ENCODE results near the gene GPR153.
"Not testable (repeated sequence)": the region's sequence is repeated elsewhere in the genome, so short reads cannot be mapped to it uniquely, and the experiment has no call there.

Gene GPR153

DNA sequence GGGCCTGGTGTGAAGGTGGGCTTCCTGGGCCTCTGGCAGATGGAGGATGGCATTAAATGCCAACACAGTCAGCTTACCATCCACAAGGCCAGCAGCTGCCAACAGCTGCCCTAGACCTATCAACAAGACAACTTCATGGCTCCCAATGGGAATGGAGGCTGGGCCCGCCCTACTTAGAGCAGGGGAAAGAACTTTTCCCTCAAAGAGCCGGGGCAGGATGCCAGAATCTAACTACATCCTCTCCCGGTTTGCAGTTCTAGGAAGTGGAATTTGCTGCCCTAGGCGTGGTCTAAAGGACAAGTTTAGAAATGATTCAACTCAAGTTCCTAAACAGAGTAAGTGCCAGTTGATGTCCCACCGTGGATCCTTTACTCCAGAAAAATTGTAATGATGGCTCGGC is 38.3 kb downstream of the GPR153 start:
- DNase-seq = no peak

DNA sequence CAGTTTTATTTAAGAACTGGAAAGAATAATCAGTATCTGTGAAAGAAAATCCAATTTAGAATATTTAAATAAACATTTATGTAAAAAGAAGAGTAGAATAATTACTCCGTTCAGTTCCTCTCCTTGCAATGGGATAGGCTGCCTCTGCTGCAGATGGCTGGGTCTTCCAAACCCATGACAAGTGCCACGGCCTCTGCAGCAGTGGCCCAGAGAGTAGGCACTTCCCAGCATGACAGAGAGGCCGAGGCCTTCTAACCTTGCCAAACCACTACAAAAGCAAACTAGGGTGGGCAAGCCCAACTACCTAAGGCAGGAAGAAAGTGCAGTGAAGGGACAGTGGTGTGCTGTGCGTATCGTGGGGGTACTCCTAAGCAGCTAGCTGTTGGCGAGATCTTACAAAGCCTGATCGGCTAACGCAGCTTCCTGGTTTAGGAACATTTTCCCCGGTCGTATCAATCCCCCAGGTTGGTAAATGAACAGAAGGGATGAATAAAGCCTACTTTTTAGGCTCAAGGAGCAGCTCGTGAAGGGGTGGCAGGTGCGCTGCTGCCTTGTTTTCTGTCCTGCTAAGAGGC is 39.6 kb downstream of the GPR153 start:
- no peak for DNase-seq

DNA sequence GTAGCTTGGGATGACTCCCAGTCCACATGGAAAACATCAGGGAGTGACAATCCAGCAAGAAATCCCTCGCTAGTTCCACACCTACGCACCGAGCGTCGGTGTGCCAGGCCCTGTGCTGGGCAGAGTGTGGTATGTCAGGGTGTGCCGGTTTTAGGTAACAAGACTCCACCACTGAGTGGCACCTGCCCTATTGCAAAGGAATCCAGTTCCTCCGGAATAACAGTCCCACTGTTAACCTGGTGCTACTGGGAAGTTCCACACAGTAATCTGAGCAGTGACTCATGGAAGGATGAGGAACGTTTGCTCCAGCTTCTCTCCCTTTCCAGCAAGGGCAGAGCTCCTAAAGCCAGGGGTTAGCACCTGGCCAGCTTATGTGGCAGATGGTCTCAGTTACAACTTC is 40.7 kb downstream of the GPR153 start:
- DNase-seq = no peak

DNA sequence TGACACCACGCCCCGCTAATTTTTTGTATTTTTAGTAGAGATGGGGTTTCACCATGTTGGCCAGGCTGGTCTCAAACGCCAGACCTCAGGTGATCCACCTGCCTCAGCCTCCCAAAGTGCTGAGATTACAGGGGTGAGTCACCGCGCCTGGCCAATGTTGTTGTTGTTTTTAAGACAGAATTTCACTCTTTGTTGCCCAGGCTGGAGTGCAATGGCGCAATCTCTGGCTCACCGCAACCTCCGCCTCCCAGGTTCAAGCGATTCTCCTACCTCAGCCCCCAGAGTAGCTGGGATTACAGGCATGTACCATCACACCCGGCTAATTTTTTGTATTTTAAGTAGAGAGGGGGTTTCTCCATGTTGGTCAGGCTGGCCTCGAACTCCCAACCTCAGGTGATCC is 41.3 kb downstream of the GPR153 start:
- not testable (repeated sequence) for DNase-seq

DNA sequence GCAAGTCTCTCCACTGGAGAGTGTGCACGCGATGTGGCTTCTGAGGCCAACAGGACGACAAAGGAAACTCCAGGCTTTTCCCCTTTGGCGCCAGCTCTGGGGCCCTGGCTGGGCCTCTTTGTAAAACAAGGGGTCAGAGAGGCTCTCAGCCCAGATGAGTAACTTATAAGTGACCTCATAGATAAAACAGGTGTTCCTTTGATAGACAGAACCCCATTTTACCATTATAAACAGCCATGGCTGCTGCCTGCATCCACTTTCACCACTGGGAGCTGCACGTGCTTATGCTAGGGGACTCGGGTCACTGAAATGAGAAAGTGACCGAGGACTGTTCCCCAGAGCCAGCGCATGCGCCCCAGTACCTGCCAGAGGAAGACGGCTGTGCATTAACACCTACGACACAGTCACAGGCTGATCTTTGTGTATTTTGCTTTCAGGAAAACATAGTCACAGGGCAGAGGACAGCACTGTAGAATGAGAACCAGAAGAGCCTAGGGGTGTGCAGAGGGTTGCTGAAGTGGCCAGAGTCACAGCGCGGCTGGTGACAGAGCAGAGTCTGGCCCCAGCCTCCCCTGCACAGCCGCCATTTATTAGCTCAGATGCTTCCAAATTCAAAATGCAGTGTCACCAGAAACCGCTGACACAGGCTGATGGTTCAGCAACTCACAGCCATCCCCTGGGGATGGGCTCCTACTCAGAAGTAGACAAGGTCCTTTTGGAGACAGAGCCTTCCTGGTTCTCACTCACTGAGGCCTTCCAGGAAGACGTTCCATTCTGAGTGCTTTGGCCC is 42.3 kb downstream of the GPR153 start:
- DNase-seq = no peak

DNA sequence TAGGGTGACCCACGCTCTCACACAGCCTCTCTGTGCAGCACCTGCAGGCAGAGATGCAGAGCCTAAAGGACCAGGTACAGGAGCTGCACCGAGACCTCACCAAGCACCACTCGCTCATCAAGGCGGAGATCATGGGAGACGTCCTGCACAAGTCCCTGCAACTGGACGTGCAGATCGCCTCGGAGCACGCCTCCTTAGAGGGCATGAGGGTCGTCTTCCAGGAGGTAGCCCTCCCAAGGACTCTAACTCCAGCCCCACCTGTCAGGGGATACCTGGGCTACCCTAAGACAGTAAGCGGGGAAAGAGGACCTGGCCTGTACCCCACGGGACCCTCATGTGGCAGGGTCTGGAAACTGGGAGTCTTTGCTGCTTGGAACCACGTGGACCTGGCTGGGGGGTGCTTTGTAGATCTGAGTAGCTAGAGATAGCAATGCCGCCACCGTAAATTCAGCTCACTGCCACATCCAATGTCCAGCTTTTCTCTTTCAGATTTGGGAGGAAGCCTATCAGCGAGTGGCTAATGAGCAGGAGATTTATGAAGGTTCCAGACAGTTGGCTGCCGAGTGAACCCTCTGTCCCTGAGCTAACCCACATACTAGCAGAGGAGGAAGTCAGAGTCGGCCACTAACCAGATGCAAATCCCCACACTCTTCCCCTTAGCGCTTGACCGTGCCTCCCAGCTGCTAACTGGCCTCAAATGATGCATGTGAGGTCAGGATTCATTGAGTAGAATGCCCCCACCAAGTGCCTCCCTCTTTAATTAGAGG is 48.5 kb downstream of the GPR153 start:
- no peak for DNase-seq

DNA sequence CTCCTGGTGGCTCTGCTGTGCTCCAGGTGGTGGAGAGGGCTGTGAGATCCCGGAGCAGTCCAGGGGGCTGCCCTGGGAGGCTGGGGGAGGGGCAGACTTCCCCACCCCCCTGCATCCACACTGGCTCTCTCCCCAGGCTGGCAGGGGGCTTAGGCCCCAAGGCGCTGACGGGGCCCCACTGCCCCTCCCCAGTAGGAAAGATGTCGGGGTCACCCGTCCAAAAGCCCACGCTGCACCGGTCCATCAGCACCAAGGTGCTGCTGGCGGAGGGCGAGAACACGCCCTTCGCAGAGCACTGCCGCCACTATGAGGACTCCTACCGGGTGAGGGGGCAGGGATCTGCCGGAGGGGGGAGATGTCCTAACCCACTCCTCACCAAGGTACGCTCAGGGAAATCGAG is 49.2 kb downstream of the GPR153 start:
- DNase-seq = no peak

DNA sequence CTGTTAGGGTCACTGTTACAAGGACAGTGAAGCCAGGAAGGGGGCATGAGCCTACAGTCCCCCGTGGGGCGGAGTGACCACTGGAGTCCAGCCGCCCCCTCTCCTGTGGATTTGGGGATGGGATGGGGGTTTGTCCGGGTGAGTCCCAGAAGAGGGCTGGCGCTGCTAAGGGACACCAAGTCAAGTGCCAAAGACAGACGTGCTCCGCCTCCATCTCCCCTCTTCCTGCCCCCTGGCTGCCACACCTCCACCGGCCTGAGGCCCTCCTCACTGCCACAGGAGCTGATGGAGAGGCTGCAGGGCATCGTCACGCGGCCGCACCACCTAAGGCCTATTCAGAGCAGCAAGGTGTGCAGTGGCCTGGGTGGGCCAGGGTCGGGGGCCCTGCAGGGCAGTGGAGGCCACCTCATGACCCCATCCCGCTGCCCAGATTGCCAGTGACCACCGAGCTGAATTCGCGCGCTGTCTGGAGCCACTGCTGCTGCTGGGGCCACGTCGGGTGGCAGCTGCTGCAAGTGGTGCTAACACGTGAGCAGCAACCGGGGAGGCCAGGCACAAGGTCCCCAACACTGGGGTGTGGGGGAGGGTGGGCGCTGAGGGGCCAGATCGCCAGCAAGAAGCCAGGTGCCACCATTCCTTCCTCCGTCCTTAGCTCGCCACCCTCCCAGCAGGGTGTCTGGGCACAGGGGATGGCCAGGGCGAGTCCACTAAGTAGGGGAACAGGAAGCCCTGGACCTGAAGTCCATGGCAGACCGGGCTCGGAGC is 50.1 kb downstream of the GPR153 start:
- no peak for DNase-seq

DNA sequence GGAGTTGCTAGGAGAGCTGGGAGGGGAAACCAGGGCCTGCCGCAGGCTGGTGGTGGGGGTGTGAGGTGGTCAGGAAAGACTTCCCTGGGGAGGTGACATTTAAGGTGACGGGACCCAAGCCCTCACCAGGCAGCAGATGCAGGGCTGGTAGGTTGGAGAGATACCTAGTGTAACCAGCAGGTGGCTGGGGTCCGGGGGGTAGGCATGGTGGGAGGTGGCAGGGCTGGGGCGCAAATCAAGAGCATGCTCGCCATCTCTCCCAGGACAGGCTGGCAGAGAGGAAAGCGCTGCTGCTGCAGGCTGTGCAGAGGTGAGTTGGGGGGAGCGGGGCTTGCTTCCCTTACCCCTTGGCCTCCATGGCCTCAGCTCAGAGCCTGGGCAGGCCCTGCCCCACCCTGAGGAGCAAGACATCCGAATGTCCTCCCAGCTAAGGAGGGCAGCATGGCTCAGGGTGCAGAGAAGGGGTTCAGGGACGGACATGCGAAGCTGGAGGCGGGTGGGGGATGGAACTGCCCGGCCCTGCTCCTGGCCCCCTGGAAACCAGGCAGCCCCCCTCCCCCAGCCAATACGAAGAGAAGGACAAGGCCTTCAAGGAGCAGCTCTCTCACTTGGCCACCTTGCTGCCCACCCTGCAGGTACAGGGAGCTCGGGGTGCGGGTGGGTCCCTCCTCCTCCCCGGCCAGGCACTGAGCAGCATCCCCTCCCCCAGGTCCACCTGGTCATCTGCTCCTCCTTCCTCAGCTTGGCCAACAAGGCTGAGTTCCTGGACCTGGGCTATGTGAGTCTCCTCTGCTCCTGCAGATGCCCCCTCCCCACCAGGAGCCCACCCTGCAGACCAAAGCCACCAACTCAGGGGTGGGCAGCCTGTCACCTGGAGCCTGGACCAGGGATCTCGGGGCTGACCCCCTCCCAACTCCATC is 51.0 kb downstream of the GPR153 start:
- DNase-seq = no peak

DNA sequence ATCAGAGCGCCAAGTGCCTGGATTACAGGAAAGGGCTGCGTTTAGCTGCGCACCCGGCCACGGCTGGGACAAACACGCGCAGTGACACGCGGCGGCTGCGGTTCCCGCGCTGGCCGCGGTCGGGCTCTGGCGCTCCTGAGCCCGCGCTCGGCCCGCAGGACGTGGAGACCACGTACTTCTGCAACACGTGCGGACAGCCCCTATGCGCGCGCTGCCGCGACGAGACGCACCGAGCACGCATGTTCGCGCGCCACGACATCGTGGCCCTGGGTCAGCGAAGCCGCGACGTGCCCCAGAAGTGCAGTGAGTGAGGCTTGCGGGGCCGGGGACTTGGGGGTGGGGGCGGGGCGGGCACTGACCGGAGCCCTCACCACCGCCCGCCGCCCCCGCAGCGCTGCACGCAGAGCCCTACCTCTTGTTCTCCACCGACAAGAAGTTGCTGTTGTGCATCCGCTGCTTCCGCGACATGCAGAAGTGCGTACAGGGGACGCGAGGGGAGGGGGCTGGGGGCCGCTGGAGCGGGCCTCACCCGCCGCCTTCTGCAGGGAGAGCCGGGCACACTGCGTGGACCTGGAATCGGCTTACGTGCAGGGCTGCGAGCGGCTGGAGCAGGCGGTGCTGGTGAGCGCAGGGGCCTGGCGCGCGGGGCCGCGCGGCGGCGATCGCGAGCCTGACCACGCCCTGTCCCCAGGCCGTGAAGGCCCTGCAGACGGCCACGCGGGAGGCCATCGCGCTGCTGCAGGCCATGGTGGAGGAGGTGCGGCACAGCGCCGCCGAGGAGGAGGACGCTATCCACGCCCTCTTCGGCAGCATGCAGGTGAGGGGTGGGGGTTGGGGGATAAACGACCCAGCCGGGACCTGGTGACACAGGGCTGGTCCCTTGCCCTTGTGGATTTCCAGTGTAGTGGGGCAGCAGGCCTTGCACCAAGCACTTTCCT is 51.9 kb downstream of the GPR153 start:
- DNase-seq = no peak

DNA sequence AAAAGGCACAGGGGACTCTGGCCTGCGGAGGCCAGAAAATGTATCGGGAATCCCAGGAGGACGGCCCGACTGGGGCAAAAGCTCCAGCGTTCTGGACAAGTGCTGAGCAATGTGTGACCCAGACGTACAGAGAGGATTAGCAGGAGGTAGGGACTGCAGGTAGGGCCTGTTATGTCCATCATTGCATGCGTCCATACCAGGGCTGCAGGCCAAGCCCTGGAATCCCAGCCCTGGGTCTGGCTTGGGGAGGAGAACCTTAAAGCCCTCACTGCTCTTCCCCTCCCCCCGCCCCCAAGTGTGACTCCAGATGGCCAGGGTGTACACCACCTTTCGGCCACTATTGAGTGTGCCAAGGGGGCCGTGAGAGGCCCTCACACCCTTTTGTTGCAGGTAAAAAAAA is 53.0 kb downstream of the GPR153 start:
- DNase-seq = no peak

DNA sequence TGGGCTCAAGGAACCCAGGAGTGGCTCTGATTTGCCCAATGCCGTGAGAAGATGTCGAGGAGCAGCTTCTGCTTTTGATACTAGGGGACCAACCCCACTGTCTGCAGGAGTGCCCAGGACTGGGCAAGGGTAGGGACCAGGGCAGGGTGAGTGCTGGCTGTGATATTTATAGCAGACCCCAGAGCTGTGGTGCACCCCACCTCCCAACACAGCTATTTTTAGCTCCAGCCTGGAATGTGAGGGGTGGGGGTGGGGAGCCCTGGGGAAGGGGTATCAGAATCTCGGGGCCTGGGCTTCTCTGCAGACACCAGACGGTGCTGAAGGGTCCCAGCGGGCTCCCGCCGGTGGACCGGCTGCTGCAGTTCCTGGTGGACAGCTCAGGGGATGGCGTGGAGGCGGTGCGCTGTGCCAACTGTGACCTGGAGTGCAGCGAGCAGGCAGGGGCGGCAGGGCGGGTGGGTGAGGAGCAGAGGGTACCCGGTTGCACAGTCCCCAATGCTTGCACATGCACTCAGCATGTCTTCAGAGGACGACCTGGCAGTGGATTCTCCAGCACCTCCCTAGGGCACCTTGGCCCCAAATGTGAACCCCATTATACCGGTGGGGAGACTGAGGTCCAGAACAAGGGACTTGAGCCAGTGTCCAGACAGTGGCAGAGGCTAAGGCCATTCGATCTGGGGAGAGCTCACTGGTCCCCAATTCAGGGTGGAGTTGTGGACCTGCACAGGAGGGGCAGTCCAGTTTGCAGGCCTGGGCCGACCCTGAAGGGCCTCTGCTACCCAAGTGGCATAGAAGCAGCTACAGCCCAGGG is 53.6 kb downstream of the GPR153 start:
- DNase-seq = no peak

DNA sequence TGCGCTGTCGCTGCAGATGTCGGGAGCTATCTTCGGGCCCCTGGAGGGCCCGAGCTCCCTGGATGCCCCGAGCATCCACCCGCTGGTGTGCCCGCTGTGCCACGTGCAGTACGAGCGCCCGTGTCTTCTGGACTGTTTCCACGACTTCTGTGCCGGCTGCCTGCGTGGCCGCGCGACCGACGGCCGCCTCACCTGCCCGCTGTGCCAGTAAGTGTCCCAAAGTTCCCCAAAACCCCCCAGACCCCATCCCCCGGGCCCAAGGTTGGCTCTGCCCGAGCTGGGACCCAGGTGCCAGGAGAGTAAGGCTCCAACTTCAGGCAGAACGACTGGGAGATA is 54.4 kb downstream of the GPR153 start:
- DNase-seq = no peak

DNA sequence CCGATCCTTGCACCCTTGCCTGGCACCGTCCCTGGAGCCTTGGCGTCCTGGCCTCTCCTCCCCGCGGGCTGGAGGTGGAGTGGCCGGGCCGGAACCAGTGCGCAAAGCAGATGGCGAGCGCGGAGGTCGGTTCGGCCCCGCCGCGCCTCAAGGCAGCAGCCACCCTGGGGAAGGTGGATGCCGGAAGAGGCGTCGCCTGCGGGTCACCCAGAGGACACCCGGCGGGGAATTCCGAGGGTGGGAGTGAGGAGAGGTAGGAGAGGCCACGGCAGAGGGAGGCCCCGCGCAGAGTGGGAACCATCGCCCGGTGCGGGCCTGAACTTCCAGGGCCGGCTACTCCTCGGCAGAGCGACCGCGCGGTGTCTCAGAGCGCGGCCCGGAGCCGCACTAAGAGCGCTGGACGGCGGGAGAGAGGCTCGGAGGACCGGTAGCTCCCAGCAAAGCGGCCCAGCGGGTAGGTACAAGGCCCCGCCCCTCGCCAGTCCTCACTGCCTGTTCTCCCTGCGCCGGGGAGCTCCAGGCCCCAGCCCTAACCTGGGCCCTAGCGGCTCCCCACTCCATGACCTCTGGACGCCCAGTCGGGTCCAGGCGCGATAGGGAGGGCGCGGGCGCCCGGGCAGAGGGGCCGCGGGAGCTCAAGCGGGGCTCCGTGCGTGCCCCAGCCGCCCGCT is 54.9 kb downstream of the GPR153 start, which contains the start of gene RNF207:
TSS of gene RNF207 (plus strand) at position 271 of the 671 bp plus-strand sequence. CDS start 417 bp downstream, outside the sequence.
- no peak for DNase-seq

DNA sequence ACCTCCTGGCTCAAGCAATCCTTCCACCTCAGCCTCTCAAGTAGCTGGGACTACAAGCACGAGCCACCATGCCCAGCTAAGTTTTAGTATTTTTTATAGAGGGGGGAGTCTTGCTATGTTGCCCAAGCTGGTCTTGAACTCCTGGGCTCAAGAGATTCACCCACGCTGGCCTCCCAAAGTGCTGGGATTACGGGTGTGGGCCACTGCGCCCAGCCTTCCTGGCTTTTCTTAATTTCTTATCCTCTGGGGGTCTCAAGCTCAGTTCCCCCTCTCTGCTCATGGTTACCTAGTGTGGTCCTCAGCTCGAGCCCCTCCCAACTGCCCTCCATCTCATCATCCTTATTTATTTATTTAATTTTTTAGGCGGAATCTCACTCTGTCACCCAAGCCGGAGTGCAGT is 58.6 kb downstream of the GPR153 start:
- no peak for DNase-seq

DNA sequence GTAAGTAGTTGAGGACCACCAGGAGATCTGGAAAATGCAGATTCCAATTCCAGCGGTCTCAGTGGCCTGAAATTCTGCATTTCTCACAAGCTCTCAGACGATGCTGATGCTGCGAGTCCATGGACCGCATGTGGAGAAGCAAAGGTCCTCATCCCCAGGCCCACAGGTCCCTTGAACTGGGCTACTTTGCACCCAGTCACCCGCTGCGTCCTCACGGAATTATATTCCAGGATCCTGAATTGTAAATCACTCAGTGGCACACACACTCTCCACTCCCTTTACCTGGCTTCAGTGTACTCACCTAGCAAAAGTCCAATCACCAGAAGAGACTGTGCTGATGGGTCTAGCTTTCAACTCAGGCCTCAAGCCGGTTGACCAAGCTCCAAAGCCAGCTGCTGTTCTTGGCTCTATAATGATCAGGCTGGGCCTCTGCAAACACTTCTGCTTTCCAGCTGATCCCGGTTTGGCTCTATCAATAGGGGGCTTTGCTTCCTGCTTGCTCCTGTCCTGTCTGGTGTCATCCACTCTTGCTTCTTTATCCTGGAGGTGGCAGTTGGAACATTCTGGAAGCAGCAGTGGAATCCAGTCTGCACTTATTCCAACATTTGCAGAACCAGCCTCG is 60.6 kb downstream of the GPR153 start:
- DNase-seq = no peak

DNA sequence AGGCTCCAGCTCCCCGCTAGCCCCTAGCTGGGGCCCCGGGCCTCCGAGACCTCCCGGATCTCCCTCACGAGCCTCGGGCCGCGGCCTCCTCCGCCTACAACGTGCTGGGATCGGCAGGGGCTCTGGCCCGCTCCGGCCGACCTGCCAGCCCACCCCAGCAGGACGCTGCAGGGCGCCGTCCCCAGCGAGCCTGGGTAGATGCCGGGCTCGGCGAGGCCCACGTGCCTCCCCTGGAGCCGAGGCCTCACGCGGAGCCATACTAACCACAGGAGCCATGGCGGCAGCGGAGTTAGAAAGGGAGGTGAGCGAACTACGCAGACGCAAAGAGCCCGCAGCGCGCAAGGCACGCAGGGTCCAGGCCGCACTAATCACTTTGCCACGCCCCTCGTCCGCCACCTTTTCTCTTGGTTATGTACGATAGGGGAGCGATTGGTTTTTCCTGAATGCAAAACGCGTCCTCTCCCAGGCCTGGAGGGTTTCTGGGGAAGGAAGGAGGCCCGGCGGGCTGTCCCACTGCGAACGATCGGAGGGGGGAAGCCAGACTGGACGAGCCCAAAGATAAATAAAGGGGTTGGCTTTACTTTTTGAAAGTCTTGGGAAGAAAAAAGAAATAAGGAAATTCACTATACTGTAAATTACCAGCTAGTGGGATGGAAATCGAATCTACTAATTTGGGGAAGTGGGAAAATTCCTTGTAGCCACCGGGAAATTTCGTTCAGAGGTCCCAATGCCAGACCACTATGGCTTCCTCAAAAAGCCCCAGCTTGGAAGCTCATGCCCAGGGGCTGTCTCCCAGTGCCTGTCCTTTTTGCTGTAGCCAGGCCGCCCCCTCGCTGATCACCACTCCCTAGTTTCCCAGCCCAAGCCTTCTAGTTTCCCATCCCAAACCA is 61.4 kb downstream of the GPR153 start, which contains the start of gene RPL22:
TSS of gene RPL22 (minus strand) at position 298 of the 890 bp plus-strand sequence. CDS start at position 276, 22 bp downstream.
- DNase-seq = peak; percentile 68
